Esophagus muscularis mucosa (tissue), 4 donors: ENCODE measurements around the gene NT5C2. TPM values are rescaled to one million over a fixed set of nuclear protein-coding genes. Genes with fewer than 3 reads are reported as not detected.
"Not testable (repeated sequence)": the region's sequence is repeated elsewhere in the genome, so short reads cannot be mapped to it uniquely, and the experiment has no call there.

ENCODE experiments used
- DNase-seq: peaks from one replicate; pipeline ENCODE4 v3.0.0-alpha.2; 2017; ENCODE audit errors: extremely low spot score
- H3K27ac ChIP-seq, 4 donors: fragments of 200-600 bp; sonication (generic); replicated peaks in 1 of 4; 1 replicate in 3 of 4; 2 replicates in 1 of 4; pipeline ENCODE4 v1.5.1; 2016 to 2019; ENCODE audit warnings: mild to moderate bottlenecking in 1 of 4
- H3K27me3 ChIP-seq, 4 donors: fragments of 200-600 bp; sonication (generic); one replicate each; pipeline versions ENCODE4 v1.5.1 to v1.6.0; 2016 to 2019
- H3K36me3 ChIP-seq, 4 donors: fragments of 200-600 bp; sonication (generic); one replicate each; pipeline ENCODE4 v1.5.1; 2016 to 2019
- H3K4me1 ChIP-seq, 4 donors: fragments of 200-600 bp; sonication (generic); one replicate each; pipeline ENCODE4 v1.5.1; 2016 to 2019
- H3K4me3 ChIP-seq, 4 donors: fragments of 200-600 bp; sonication (generic); 1 replicate in 2 of 4; 2 replicates in 2 of 4; pipeline ENCODE4 v1.5.1; 2016 to 2019; ENCODE audit warnings: mild to moderate bottlenecking in 4 of 4, moderate library complexity in 1 of 4
- H3K9me3 ChIP-seq, 4 donors: fragments of 200-600 bp; sonication (generic); 1 replicate in 3 of 4; 2 replicates in 1 of 4; pipeline ENCODE4 v1.5.1; 2016 to 2019
- EP300 ChIP-seq: sonication (generic); formaldehyde crosslinking; IDR thresholded peaks from one replicate; pipeline ENCODE4 v1.6.1; 2017; ENCODE audit warnings: antibody characterized with exemption
- POLR2A ChIP-seq: fragments of 450-650 bp; IDR thresholded peaks from one replicate; pipeline ENCODE4 v1.6.1; 2017; ENCODE audit warnings: antibody characterized with exemption, moderate library complexity, mild to moderate bottlenecking, low read depth
- POLR2AphosphoS5 ChIP-seq, 2 donors: sonication (generic); formaldehyde crosslinking; IDR thresholded peaks; one replicate each; pipeline ENCODE4 v1.6.1; 2017; ENCODE audit warnings: antibody characterized with exemption in 2 of 2
- WGBS: methylation state at CpG from one replicate; pipeline ENCODE4 v1.1.5; 2018; 5-methylcytosine and 5-hydroxymethylcytosine counted together
- intact Hi-C: fragments of 100-400 bp; cut with DNase I; formaldehyde crosslinking; loops from one replicate; pipeline ENCODE4 v1.15.1; 2023
- total RNA-seq, 4 donors: library from RNA; depleted of rRNA; stranded (reverse); fragments of >200 nt; gene quantifications; one replicate each; pipeline versions ENCODE4 v1.1.0 to v1.2.1, GENCODE V29; 2016
- TF ChIP-seq, protein P1 (sequence below), 3 experiments: fragments of 200-600 bp in 2 of 3; fragments of 450-650 bp in 1 of 3; sonication (generic) in 2 of 3; IDR thresholded peaks; one replicate each; pipeline ENCODE4 v1.5.1; 2017 to 2019; ENCODE audit warnings: antibody characterized with exemption in 3 of 3, mild to moderate bottlenecking in 2 of 3, moderate library complexity in 1 of 3

Gene NT5C2
- total RNA-seq, 4 donors from 2014 or later, result 49.3 to 85.3 (median 66.0) TPM

DNA sequence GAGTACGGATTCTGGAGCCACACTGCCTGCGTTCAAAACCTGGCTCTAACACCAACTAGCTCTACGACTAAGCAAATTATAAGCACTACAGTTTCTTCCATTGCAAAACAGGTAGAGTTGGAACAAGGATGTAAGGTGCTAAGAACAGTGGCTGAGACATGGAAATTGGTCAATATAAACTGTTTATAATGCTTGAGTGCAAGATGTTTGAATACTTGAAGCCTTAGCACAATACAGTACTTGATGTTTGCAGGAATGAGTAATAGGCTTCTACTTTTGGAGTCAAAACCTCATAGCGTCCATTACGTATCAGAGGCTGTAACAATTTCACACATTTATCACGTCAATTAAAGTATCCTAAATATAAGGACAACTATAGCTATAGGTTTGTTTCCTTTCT is 6.9 kb downstream of the NT5C2 start:
- Histone ChIP-seq H3K9me3 (no peaks in the 10 kb centered on the region), H3K4me1 (peaks cover 78 to 97% (median 96%) of the 10 kb centered on the region in 4 donors), H3K27me3 (no peaks in the 10 kb centered on the region), H3K27ac (peak overlapping the region in 3 of 4 donors; percentile 9 to 32 (median 24)), H3K36me3 (peaks cover 0 to 11% (median 3%) of the 10 kb centered on the region in 4 donors), H3K4me3 (no peak overlapping the region)
- WGBS, result 63% methylated on average over 6 of the region's 6 CpGs
- DNase-seq, result no peak
- intact Hi-C loops, result no loop called here
- TF ChIP-seq, protein P1, sequence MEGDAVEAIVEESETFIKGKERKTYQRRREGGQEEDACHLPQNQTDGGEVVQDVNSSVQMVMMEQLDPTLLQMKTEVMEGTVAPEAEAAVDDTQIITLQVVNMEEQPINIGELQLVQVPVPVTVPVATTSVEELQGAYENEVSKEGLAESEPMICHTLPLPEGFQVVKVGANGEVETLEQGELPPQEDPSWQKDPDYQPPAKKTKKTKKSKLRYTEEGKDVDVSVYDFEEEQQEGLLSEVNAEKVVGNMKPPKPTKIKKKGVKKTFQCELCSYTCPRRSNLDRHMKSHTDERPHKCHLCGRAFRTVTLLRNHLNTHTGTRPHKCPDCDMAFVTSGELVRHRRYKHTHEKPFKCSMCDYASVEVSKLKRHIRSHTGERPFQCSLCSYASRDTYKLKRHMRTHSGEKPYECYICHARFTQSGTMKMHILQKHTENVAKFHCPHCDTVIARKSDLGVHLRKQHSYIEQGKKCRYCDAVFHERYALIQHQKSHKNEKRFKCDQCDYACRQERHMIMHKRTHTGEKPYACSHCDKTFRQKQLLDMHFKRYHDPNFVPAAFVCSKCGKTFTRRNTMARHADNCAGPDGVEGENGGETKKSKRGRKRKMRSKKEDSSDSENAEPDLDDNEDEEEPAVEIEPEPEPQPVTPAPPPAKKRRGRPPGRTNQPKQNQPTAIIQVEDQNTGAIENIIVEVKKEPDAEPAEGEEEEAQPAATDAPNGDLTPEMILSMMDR (IDR thresholded peaks at IDR 0.05), result no peak
- TF ChIP-seq EP300, result no peak
- TF ChIP-seq POLR2AphosphoS5 (IDR thresholded peaks at IDR 0.05), result no peak
- no peak for TF ChIP-seq POLR2A

DNA sequence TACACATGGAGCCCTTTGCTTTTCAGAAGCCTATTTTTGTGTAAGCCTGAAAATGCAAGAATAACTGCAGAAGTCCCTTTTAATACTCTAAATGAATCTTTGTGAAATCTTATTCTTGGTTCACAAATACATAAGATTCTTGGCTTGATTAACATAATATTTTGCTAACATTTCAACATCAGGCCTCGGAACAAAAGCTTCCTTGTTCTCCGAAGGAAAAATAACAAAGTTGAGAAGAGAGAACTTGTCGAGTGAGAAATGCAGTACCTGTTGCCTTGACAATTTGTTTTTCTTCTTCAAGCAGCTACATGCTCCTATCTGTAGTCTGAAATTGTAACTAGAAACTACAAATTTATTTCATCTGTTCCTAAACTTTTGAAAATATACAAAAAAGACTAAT is 8.5 kb downstream of the NT5C2 start:
- no peaks in the 10 kb centered on the region for H3K9me3 ChIP-seq
- H3K36me3 ChIP-seq, result peaks cover 0 to 25% (median 14%) of the 10 kb centered on the region in 4 donors
- TF ChIP-seq POLR2A (no peak), EP300 (no peak), POLR2AphosphoS5 (IDR thresholded peaks at IDR 0.05) (no peak)
- TF ChIP-seq, protein P1 (IDR thresholded peaks at IDR 0.05), result no peak
- peak overlapping the region; percentile 48 to 65 (median 60) for H3K27ac ChIP-seq
- H3K4me1 ChIP-seq, result peaks cover 76 to 87% (median 85%) of the 10 kb centered on the region in 4 donors
- H3K27me3 ChIP-seq, result no peaks in the 10 kb centered on the region
- intact Hi-C loops, result no loop called here
- H3K4me3 ChIP-seq, result peak overlapping the region in 3 of 4 donors; percentile 6 to 31 (median 7)
- 16% methylated on average over 3 of the region's 3 CpGs for WGBS
- DNase-seq, result no peak

DNA sequence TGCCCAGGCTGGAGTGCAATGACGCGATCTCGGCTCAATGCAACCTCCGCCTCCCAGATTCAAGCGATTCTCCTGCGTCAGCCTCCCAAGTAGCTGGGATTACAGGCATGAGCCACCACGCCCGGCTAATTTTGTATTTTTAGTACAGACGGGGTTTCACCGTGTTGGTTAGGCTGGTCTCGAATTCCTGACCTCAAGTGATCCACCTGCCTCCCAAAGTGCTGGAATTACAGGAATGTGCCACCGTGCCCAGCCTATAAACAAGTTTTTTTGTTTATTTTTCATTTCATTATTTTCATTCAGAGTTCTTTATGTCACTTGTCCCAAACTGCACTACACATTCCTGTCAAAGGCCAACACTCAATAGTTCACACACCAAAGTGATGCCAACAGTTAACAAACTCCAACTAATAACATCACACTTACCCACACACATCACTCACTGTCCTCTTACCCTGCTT is 9.1 kb downstream of the NT5C2 start:
- H3K36me3 ChIP-seq, result peaks cover 0 to 30% (median 20%) of the 10 kb centered on the region in 4 donors
- H3K4me3 ChIP-seq, result peak overlapping the region in 3 of 4 donors; percentile 6 to 31 (median 7)
- DNase-seq, intact Hi-C loops, H3K27me3 ChIP-seq, H3K9me3 ChIP-seq: not testable (repeated sequence)
- H3K4me1 ChIP-seq, result peaks cover 76 to 81% (median 79%) of the 10 kb centered on the region in 4 donors
- peak overlapping the region; percentile 48 to 65 (median 60) for H3K27ac ChIP-seq
- 70% methylated on average over 12 of the region's 12 CpGs for WGBS

DNA sequence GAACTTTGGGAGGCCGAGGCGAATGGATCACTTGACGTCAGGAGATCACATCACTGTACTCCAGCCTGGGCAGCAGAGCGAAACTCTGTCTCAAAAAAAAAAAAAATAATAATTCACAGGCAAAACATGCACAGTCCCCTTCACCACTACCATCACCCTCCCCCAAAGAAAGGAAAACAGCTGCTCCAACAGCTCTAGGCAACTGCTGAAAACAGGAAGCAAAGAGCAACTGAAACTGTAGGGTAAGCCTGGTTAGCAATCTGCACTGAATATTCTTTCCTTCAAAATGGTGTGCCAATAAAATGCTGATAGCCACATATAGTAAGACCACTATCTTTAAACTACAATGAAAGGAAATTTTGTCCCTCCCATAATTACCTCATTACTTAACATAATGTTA is 11.8 kb downstream of the NT5C2 start:
- TF ChIP-seq, protein P1 (IDR thresholded peaks at IDR 0.05), result no peak
- TF ChIP-seq POLR2AphosphoS5 (IDR thresholded peaks at IDR 0.05), result no peak
- no peak for TF ChIP-seq POLR2A
- no peak for TF ChIP-seq EP300
- no peaks in the 10 kb centered on the region for H3K27me3 ChIP-seq
- peaks cover 50 to 66% (median 62%) of the 10 kb centered on the region in 4 donors for H3K4me1 ChIP-seq
- no peaks in the 10 kb centered on the region for H3K9me3 ChIP-seq
- no peak overlapping the region for H3K4me3 ChIP-seq
- 74% methylated on average over 4 of the region's 4 CpGs for WGBS
- peak overlapping the region in 1 of 4 donors; percentile 8 for H3K27ac ChIP-seq
- no peak for DNase-seq
- H3K36me3 ChIP-seq, result peaks cover 0 to 51% (median 29%) of the 10 kb centered on the region in 4 donors
- intact Hi-C loops, result no loop called here

DNA sequence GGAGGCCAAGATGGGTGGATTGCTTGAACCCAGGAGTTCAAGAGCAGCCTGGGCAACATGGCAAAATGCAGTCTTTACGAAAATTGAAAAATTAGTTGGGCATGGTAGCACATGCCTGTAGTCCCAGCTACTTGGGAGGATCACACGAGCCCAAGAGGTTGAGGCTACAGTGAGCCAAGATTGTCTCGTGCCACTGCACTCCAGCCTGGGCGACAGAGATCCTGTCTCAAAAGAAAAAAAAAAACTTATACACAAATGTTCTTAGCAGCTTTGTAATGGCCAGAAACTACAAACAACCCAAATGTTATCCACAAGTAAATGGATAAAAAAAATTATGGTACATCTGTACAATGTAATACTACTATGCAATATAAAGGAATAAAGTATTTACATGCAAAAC is 12.6 kb downstream of the NT5C2 start:
- WGBS, result 70% methylated on average over 4 of the region's 4 CpGs
- Histone ChIP-seq H3K27me3 (no peaks in the 10 kb centered on the region), H3K9me3 (no peaks in the 10 kb centered on the region), H3K27ac (no peak overlapping the region), H3K4me3 (no peak overlapping the region), H3K36me3 (peaks cover 0 to 59% (median 35%) of the 10 kb centered on the region in 4 donors), H3K4me1 (peaks cover 42 to 60% (median 58%) of the 10 kb centered on the region in 4 donors)
- intact Hi-C loops, result no loop called here
- DNase-seq, result no peak
- TF ChIP-seq, protein P1 (IDR thresholded peaks at IDR 0.05), result no peak
- TF ChIP-seq POLR2AphosphoS5 (IDR thresholded peaks at IDR 0.05), result no peak
- no peak for TF ChIP-seq EP300
- TF ChIP-seq POLR2A, result no peak
